PC-3 (cell line): ENCODE results near the gene BATF. TPM values are rescaled to one million over a fixed set of nuclear protein-coding genes. Genes with fewer than 3 reads are reported as not detected.

ENCODE experiments used
- ATAC-seq: fragments of 200-7000 bp; cut with Tn5 transposase; 2 replicates; pipeline ENCODE4 v1.9.1; 2020; ENCODE audit warnings: mild to moderate bottlenecking, moderate library complexity
- BruUV-seq: library from RNA; stranded (reverse); fragments of 400-500 nt; replicated peaks from 2 replicates; lab custom pipeline; 2021; lab: Mats Ljungman, UMichigan
- CTCF ChIA-PET: fragments of 300-600 bp; sonication (Branson Sonifier 250); formaldehyde crosslinking; loops from one replicate; lab custom pipeline; 2022; ENCODE audit warnings: antibody characterized with exemption; lab: Charles Lee
- POLR2A ChIA-PET: fragments of 300-600 bp; sonication (Branson Sonifier 250); formaldehyde crosslinking; loops from one replicate; lab custom pipeline; 2022; ENCODE audit warnings: antibody characterized with exemption; ENCODE audit not compliant: unreplicated experiment; lab: Charles Lee
- DNase-seq: peaks from one replicate; pipeline ENCODE4 v3.0.0-alpha.2; 2015
- H2AFZ ChIP-seq: fragments of 300-600 bp; sonication (generic); 2 replicates; pipeline ENCODE4 v1.6.0; 2016; ENCODE audit warnings: antibody characterized with exemption, low read length
- H3F3A ChIP-seq: fragments of 300-600 bp; sonication (generic); one replicate; pipeline ENCODE4 v1.6.0; 2017; ENCODE audit warnings: antibody characterized with exemption, low read length, control low read depth, mild to moderate bottlenecking; ENCODE audit not compliant: unreplicated experiment
- H3K27ac ChIP-seq: fragments of 300-600 bp; sonication (generic); 2 replicates; pipeline ENCODE4 v1.5.1; 2016; ENCODE audit warnings: mild to moderate bottlenecking, low read length
- H3K27me3 ChIP-seq: fragments of 300-600 bp; sonication (generic); 2 replicates; pipeline ENCODE4 v1.6.1; 2016; ENCODE audit warnings: low read length, mixed read lengths
- H3K36me3 ChIP-seq: fragments of 300-600 bp; sonication (generic); 2 replicates; pipeline ENCODE4 v1.6.1; 2016; ENCODE audit warnings: low read depth, mixed run types, low read length, mixed read lengths
- H3K4me1 ChIP-seq: fragments of 300-600 bp; sonication (generic); 2 replicates; pipeline ENCODE4 v1.5.1; 2016; ENCODE audit warnings: low read length; ENCODE audit not compliant: insufficient read depth
- H3K4me2 ChIP-seq: fragments of 300-600 bp; sonication (generic); 2 replicates; pipeline ENCODE4 v1.6.0; 2016; ENCODE audit warnings: low read length
- H3K4me3 ChIP-seq: fragments of 300-600 bp; sonication (generic); 2 replicates; pipeline ENCODE4 v1.5.1; 2016; ENCODE audit warnings: mild to moderate bottlenecking, low read length, mixed read lengths
- H3K79me2 ChIP-seq: fragments of 300-600 bp; sonication (generic); 2 replicates; pipeline ENCODE4 v1.6.1; 2017; ENCODE audit warnings: low read length, mixed read lengths
- H3K9ac ChIP-seq: fragments of 300-600 bp; sonication (generic); 2 replicates; pipeline ENCODE4 v1.6.0; 2016; ENCODE audit warnings: mild to moderate bottlenecking, low read length
- H3K9me2 ChIP-seq: fragments of 300-600 bp; sonication (generic); replicated peaks from 2 replicates; pipeline ENCODE4 v1.6.1; 2016; ENCODE audit warnings: mixed run types, low read length, mixed read lengths
- H3K9me3 ChIP-seq: fragments of 300-600 bp; sonication (generic); 2 replicates; pipeline ENCODE4 v1.6.1; 2016; ENCODE audit warnings: low read length, mixed read lengths
- H4K20me1 ChIP-seq: fragments of 300-600 bp; sonication (generic); 2 replicates; pipeline ENCODE4 v1.6.1; 2016; ENCODE audit warnings: low read length, mixed read lengths
- CTCF ChIP-seq: fragments of 300-600 bp; sonication (generic); conservative IDR thresholded peaks from 2 replicates; pipeline ENCODE4 v1.5.1; 2017; ENCODE audit warnings: antibody characterized with exemption, low read depth, mild to moderate bottlenecking, low read length
- EZH2 ChIP-seq: fragments of 300-600 bp; sonication (generic); IDR thresholded peaks from one replicate; pipeline ENCODE4 v1.6.1; 2017; ENCODE audit warnings: antibody characterized with exemption, mild to moderate bottlenecking, low read length; ENCODE audit not compliant: unreplicated experiment
- EZH2phosphoT487 ChIP-seq: fragments of 300-600 bp; sonication (generic); IDR thresholded peaks from 2 replicates; pipeline ENCODE4 v1.6.1; 2018; ENCODE audit warnings: mild to moderate bottlenecking, antibody characterized with exemption, low read length, borderline replicate concordance
- intact Hi-C: fragments of 100-400 bp; cut with micrococcal nuclease; formaldehyde crosslinking; loops from 2 replicates; pipeline ENCODE4 v1.9.0; 2023
- total RNA-seq: library from RNA; depleted of rRNA; stranded (reverse); fragments of >200 nt; gene quantifications from 2 replicates; pipeline ENCODE4 v1.2.3, GENCODE V29; 2014

BATF gene
- total RNA-seq, 1 experiment from 2014 or later, result not detected

- ATAC-seq, result no peak
- BruUV-seq, result no TSS peak
- Histone ChIP-seq H3K27ac (no peak overlapping the region), H2AFZ (no peak overlapping the region), H3K4me1 (no peaks in the 10 kb centered on the region), H3K27me3 (no peaks in the 10 kb centered on the region), H3K9ac (no peak overlapping the region), H3K79me2 (no peaks in the 10 kb centered on the region), H3F3A (no peaks in the 10 kb centered on the region), H3K9me3 (no peaks in the 10 kb centered on the region), H4K20me1 (no peaks in the 10 kb centered on the region), H3K4me2 (no peak overlapping the region), H3K9me2 (no peaks in the 10 kb centered on the region), H3K4me3 (no peak overlapping the region), H3K36me3 (no peaks in the 10 kb centered on the region)
- CTCF ChIA-PET, result no interaction called here
- intact Hi-C loops, result no loop called here
- DNase-seq, result no peak
- TF ChIP-seq EZH2, result no peak
- TF ChIP-seq EZH2phosphoT487, result no peak
- TF ChIP-seq CTCF, result no peak
- POLR2A ChIA-PET, result no interaction called here
These were observed 67.7 kb downstream of the BATF start for GRCh38 chr14:75589931-75590330.

GRCh38 chr14:75591331-75591946 lies 69.2 kb downstream of the BATF start:
- Histone ChIP-seq H2AFZ (no peak overlapping the region), H3K9ac (no peak overlapping the region), H3K4me1 (no peaks in the 10 kb centered on the region), H3K9me2 (no peaks in the 10 kb centered on the region), H3F3A (no peaks in the 10 kb centered on the region), H3K4me2 (no peak overlapping the region), H3K36me3 (no peaks in the 10 kb centered on the region), H3K27ac (no peak overlapping the region), H3K27me3 (no peaks in the 10 kb centered on the region), H3K79me2 (no peaks in the 10 kb centered on the region), H3K4me3 (no peak overlapping the region), H4K20me1 (no peaks in the 10 kb centered on the region), H3K9me3 (no peaks in the 10 kb centered on the region)
- CTCF ChIA-PET, result no interaction called here
- ATAC-seq (no peak), DNase-seq (no peak)
- BruUV-seq, result no TSS peak
- POLR2A ChIA-PET, result no interaction called here
- TF ChIP-seq EZH2 (no peak), EZH2phosphoT487 (no peak), CTCF (no peak)
- intact Hi-C loops, result no loop called here

DNA sequence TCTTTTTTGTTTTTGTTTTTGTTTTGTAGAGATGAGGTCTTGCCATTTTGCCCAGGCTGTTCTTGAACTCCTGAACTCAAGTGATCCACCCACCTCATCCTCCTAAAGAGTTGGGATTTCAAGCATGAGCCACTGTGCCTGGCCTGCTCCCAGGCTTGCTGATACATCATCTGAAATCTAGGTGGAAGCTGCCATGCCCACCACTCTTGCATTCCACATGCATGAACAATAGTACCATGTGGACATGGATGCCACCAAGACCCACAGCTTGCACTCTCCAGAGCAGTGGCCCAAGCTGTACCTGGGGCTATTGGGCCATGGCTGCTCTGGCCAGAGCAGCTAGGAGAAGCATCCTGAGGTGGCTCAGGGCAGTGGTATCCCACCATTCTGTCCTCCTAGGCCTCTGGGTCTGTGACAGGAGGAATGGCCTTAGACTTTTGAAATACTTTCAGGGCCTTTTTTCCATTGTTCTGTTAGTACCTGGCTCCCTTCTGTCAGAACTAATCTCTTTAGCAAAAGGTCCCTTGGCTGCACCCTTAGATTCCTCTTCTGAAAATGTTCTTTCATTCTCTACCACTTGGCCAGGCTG lies 69.8 kb downstream of the BATF start:
- Histone ChIP-seq H2AFZ (no peak overlapping the region), H3K36me3 (no peaks in the 10 kb centered on the region), H4K20me1 (no peaks in the 10 kb centered on the region), H3K4me2 (no peak overlapping the region), H3F3A (no peaks in the 10 kb centered on the region), H3K27me3 (no peaks in the 10 kb centered on the region), H3K9me2 (no peaks in the 10 kb centered on the region), H3K27ac (no peak overlapping the region), H3K4me3 (no peak overlapping the region), H3K9ac (no peak overlapping the region), H3K79me2 (no peaks in the 10 kb centered on the region), H3K9me3 (no peaks in the 10 kb centered on the region), H3K4me1 (no peaks in the 10 kb centered on the region)
- TF ChIP-seq EZH2 (no peak), EZH2phosphoT487 (no peak), CTCF (no peak)
- intact Hi-C loops, result no loop called here
- CTCF ChIA-PET, result no interaction called here
- BruUV-seq, result no TSS peak
- POLR2A ChIA-PET, result no interaction called here
- DNase-seq (no peak), ATAC-seq (no peak)
